IPS-18c (cell line): ENCODE data around the gene D2HGDH.

Experiments used
- H3K4me3 ChIP-seq: 2 replicates; pipeline ENCODE4 v1.7.0; 2013; ENCODE audit warnings: low read depth, mild to moderate bottlenecking, low read length, moderate library complexity; ENCODE audit not compliant: insufficient read depth
- H3K9me3 ChIP-seq: one replicate; pipeline ENCODE4 v1.6.1; 2013; ENCODE audit warnings: mild to moderate bottlenecking, low read length, moderate library complexity; ENCODE audit not compliant: control insufficient read depth, insufficient read depth

Gene D2HGDH

GRCh38 chr2:241808051-241808720, 73.8 kb downstream of the D2HGDH start:
- no peak overlapping the region for H3K4me3 ChIP-seq
- H3K9me3 ChIP-seq, result no peaks in the 10 kb centered on the region

DNA sequence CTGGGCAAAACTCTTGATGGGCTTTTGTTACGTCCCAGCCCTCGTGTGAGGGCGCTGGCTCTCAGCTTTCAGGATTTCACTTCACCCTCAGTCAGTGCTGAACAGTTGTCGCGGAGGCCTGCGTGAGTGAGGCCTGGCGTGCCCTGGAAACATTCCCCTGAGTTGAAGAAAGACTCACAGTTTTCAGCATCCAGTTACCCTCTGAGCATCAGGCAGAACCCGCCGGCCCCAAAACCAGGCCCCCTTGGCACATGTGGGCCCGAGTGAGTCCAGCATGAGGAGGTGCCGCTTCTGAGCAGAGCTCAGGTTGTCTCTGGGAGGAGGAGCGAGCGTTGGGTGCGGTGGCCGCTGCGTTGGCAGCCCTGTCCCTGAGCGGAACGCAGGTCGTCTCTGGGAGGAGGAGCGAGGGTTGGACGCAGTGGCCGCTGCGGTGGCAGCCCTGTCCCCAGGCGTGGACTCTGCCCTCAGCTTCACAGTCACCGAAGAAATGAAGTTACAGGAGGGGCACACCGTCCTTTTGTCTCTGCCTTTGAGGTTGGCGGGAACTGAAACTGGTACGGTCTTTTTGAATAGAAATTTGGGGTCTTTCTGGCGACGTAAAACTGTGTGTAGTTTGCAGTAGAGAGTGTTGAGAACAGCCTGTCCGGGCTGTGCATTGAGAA, 74.4 kb downstream of the D2HGDH start, which contains the start of gene NEU4:
Gene NEU4, plus strand, starts transcription at position 473 of the 662 bp plus-strand sequence. CDS start 5,292 bp downstream, outside the sequence.
- Histone ChIP-seq H3K9me3 (no peaks in the 10 kb centered on the region), H3K4me3 (no peak within 1 kb of the TSS)

- H3K4me3 ChIP-seq, result no peak overlapping the region
- H3K9me3 ChIP-seq, result no peaks in the 10 kb centered on the region
These were observed 75.2 kb downstream of the D2HGDH start for GRCh38 chr2:241809383-241810306.

GRCh38 chr2:241810307-241811200, 76.1 kb downstream of the D2HGDH start:
- Histone ChIP-seq H3K4me3 (no peak overlapping the region), H3K9me3 (no peaks in the 10 kb centered on the region)

GRCh38 chr2:241811201-241811951, 76.9 kb downstream of the D2HGDH start:
- Histone ChIP-seq H3K9me3 (peaks cover under 1% of the 10 kb centered on the region), H3K4me3 (no peak overlapping the region)

- Histone ChIP-seq H3K4me3 (no peak overlapping the region), H3K9me3 (peaks cover 2% of the 10 kb centered on the region)
These were observed 77.7 kb downstream of the D2HGDH start for GRCh38 chr2:241811952-241812729.

DNA sequence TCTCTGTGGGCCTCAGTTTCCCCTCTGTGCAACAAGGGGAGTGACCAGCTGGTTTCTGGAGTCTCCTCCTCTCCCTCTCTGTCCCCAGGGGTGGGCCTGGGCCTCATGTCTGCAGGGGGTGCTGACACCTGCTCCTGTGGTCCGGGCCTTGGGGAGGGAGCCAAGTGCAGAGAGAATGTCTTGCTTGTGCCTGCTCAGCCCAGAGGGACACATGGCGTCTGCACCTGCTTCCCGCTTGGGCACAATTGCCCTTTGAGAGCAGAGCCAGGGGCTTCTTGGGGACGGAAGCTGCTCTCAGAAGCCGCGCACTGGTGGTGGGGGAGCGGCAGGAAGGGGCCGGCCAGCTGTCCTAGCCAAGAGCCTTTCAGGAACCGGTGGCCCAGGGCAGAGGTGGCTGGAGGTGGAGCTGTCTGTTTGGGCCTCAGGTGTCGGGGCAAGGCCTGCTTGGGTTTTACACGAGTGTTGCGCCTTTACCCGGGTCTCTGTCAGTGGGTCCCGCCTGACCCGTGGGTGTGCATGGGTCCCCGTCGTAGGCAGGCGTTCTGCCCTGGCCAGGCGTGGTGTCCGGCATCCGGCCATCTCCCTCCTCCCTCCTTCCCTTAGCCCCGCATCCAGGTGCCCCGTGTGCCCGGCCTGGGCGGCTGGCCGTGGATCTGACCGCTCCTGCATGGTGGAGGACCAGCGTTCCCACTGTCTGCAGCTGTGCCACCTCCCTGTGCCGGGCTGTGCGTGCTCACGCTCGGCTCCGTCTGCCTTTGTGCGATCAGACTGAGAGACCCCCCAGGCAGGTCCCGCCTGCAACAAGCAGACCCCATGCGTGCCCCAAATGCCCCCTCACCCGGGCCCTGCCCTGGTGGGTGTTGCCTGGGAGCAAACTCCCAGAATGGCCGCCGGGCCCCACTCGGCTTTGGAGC, 78.6 kb downstream of the D2HGDH start:
- Histone ChIP-seq H3K9me3 (peaks cover 2% of the 10 kb centered on the region), H3K4me3 (no peak overlapping the region)

DNA sequence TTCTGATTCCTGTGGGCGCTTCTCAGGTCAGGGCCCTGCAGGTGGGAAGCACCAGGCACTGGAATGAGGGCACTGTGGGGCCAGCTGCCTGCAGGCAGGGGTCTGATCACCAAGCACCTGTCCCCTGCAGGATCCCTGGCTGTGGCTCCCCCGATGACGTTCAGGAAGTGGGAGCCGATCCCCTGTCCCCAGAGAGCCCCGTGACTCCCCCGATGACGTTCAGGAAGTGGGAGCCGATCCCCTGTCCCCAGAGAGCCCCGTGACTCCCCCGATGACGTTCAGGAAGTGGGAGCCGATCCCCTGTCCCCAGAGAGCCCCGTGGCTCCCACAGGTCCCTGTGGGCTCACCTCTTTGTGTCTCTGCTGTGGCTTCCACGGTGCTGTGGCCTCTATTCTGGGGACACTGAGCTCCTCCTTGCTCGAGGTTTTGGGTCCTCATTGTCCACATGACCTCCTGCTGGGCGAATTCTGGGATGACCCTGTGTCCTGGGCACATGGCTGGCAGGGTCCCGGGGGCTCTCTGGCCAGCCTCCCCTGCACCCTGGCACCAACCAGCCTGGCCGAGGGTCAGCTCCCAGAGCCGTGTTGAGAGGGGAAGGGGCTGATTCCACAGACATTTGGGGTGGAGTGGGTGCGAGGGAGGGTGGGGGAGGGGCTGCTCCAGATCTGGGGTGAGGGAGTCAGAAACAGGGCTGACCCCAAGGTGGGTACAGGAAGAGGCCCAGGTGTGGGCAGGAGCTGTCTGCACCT, 79.4 kb downstream of the D2HGDH start:
- Histone ChIP-seq H3K9me3 (peaks cover 2% of the 10 kb centered on the region), H3K4me3 (no peak overlapping the region)

GRCh38 chr2:241814393-241814642, 79.9 kb downstream of the D2HGDH start:
- H3K9me3 ChIP-seq, result peaks cover 2% of the 10 kb centered on the region
- H3K4me3 ChIP-seq, result no peak overlapping the region

GRCh38 chr2:241814643-241815476, 80.4 kb downstream of the D2HGDH start:
- Histone ChIP-seq H3K9me3 (peaks cover 2% of the 10 kb centered on the region), H3K4me3 (no peak overlapping the region)

DNA sequence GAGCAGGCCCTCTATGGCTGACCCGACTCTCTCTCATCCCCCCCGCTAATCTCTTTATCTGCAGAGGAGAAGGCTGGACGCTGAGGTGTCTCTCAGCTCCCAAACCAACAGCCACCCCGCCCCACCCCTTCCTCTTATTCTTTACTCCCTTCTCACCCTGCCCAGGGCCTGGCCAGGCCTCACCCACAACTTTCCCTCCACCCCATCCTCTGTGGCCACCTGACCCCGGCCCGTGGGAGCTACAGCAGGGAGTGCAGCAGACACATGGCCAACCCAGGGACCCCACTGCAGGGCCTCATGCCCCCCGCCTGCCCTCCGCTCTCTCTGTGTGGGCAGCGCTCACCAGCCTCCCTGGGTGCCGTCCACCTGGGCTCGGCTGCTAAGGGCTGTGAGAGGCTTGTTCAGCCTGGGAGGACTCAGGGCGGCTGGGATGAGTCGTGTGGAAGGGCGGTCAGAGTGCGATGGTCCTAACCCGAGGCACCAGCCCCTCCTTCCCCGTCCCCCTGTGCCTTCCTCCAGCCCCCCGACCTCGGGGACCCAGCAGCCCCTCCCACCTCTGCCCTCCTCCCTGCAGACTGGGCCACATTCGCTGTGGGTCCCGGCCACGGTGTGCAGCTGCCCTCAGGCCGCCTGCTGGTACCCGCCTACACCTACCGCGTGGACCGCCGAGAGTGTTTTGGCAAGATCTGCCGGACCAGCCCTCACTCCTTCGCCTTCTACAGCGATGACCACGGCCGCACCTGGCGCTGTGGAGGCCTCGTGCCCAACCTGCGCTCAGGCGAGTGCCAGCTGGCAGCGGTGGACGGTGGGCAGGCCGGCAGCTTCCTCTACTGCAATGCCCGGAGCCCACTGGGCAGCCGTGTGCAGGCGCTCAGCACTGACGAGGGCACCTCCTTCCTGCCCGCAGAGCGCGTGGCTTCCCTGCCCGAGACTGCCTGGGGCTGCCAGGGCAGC, 81.3 kb downstream of the D2HGDH start:
- Histone ChIP-seq H3K4me3 (no peak overlapping the region), H3K9me3 (peaks cover 2% of the 10 kb centered on the region)

DNA sequence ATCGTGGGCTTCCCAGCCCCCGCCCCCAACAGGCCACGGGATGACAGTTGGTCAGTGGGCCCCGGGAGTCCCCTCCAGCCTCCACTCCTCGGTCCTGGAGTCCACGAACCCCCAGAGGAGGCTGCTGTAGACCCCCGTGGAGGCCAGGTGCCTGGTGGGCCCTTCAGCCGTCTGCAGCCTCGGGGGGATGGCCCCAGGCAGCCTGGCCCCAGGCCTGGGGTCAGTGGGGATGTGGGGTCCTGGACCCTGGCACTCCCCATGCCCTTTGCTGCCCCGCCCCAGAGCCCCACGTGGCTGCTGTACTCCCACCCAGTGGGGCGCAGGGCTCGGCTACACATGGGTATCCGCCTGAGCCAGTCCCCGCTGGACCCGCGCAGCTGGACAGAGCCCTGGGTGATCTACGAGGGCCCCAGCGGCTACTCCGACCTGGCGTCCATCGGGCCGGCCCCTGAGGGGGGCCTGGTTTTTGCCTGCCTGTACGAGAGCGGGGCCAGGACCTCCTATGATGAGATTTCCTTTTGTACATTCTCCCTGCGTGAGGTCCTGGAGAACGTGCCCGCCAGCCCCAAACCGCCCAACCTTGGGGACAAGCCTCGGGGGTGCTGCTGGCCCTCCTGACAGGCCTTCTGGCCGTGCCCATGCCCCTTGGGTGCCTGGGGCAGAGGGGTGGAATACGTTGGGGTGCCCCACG, 82.1 kb downstream of the D2HGDH start:
- Histone ChIP-seq H3K9me3 (peaks cover 2% of the 10 kb centered on the region), H3K4me3 (no peak overlapping the region)
